B cell (primary cell): ENCODE measurements around the gene CCDC201. TPM values are rescaled to one million over a fixed set of nuclear protein-coding genes. Genes with fewer than 3 reads are reported as not detected.

Experiments
- ATAC-seq: fragments of 200-7000 bp; cut with Tn5 transposase; one replicate; pipeline ENCODE4 v1.10.0; 2021; ENCODE audit warnings: low read depth, mild to moderate bottlenecking, moderate number of reproducible peaks, moderate library complexity
- CTCF ChIA-PET: fragments of 350-600 bp; sonication (Branson Sonifier 250); formaldehyde crosslinking; loops from one replicate; lab custom pipeline; 2021; ENCODE audit warnings: antibody characterized with exemption, inconsistent platforms; lab: Charles Lee
- POLR2A ChIA-PET: fragments of 350-600 bp; sonication (Branson Sonifier 250); formaldehyde crosslinking; loops from one replicate; lab custom pipeline; 2021; ENCODE audit warnings: antibody characterized with exemption; lab: Charles Lee
- DNase-seq: peaks from one replicate; pipeline ENCODE4 v3.0.0; 2013
- H2AFZ ChIP-seq: 2 replicates; pipeline ENCODE4 v1.6.1; 2012; ENCODE audit warnings: mild to moderate bottlenecking, low read depth, low read length; ENCODE audit not compliant: insufficient read depth, poor library complexity, severe bottlenecking
- H3K27ac ChIP-seq, 2 donors: 1 replicate in 1 of 2; 2 replicates in 1 of 2; pipeline ENCODE4 v1.5.1; 2012 to 2013; ENCODE audit warnings: low read length in 2 of 2, mild to moderate bottlenecking in 2 of 2, moderate library complexity in 1 of 2
- H3K27me3 ChIP-seq, 4 experiments: fragments of 200-600 bp in 1 of 4; sonication (generic) in 1 of 4; replicated peaks in 1 of 4; 1 replicate in 2 of 4; 2 replicates in 2 of 4; pipeline versions ENCODE4 v1.6.1 to v1.7.0; 2013 to 2016; ENCODE audit warnings: low read length in 3 of 4, mild to moderate bottlenecking in 2 of 4, mixed read lengths in 1 of 4, moderate library complexity in 1 of 4; ENCODE audit not compliant: insufficient read depth in 4 of 4, control insufficient read depth in 3 of 4; ENCODE audit errors: control extremely low read depth in 1 of 4
- H3K36me3 ChIP-seq, 2 experiments: replicated peaks in 1 of 2; 1 replicate in 1 of 2; 2 replicates in 1 of 2; pipeline versions ENCODE4 v1.6.1 to v1.7.1; 2013; ENCODE audit warnings: low read length in 1 of 2; ENCODE audit not compliant: insufficient read depth in 2 of 2, control insufficient read depth in 1 of 2; ENCODE audit errors: control extremely low read depth in 1 of 2, extremely low read depth in 1 of 2
- H3K4me1 ChIP-seq, 2 donors: fragments of 200-600 bp in 1 of 2; sonication (generic) in 1 of 2; 1 replicate in 1 of 2; 2 replicates in 1 of 2; pipeline versions ENCODE4 v1.5.1 to v1.6.1; 2013 to 2017; ENCODE audit warnings: low read length in 2 of 2; ENCODE audit not compliant: control insufficient read depth in 2 of 2, insufficient read depth in 2 of 2
- H3K4me2 ChIP-seq: replicated peaks from 2 replicates; pipeline ENCODE3; 2012; ENCODE audit warnings: mild to moderate bottlenecking, low read depth, low read length; ENCODE audit not compliant: poor library complexity, severe bottlenecking
- H3K4me3 ChIP-seq, 5 experiments: fragments of 200-600 bp in 1 of 5; sonication (generic) in 1 of 5; 1 replicate in 3 of 5; 2 replicates in 2 of 5; pipeline versions ENCODE4 v1.5.1 to v1.7.0; 2011 to 2016; ENCODE audit warnings: low read length in 4 of 5, mild to moderate bottlenecking in 4 of 5, low read depth in 2 of 5, control low read depth in 1 of 5, moderate library complexity in 1 of 5; ENCODE audit not compliant: insufficient read depth in 1 of 5; ENCODE audit errors: control extremely low read depth in 1 of 5, extremely low read depth in 1 of 5
- H3K79me2 ChIP-seq: fragments of 200-600 bp; sonication (generic); one replicate; pipeline ENCODE4 v1.6.0; 2016; ENCODE audit warnings: low read length; ENCODE audit not compliant: control insufficient read depth, insufficient read depth
- H3K9ac ChIP-seq: fragments of 200-600 bp; sonication (generic); 2 replicates; pipeline ENCODE4 v1.6.1; 2017; ENCODE audit warnings: mild to moderate bottlenecking, low read length, moderate library complexity
- H3K9me3 ChIP-seq, 3 donors: one replicate each; pipeline versions ENCODE4 v1.6.1 to v1.7.1; 2013; ENCODE audit warnings: low read length in 2 of 3; ENCODE audit not compliant: control insufficient read depth in 2 of 3, insufficient read depth in 1 of 3; ENCODE audit errors: control extremely low read depth in 1 of 3
- H4K20me1 ChIP-seq: 2 replicates; pipeline ENCODE4 v1.6.0; 2012; ENCODE audit warnings: mild to moderate bottlenecking, low read length; ENCODE audit not compliant: insufficient read depth, control insufficient read depth, poor library complexity, severe bottlenecking
- H3K27ac Mint-ChIP-seq: one replicate; pipeline ENCODE4 v1.8.0; 2021; ENCODE audit warnings: mixed read lengths
- H3K27me3 Mint-ChIP-seq: one replicate; pipeline ENCODE4 v1.8.0; 2021; ENCODE audit warnings: mixed read lengths
- H3K4me1 Mint-ChIP-seq: one replicate; pipeline ENCODE4 v1.8.0; 2021; ENCODE audit warnings: mixed read lengths
- H3K4me3 Mint-ChIP-seq: one replicate; pipeline ENCODE4 v1.8.0; 2021; ENCODE audit warnings: mixed read lengths
- H3K9me3 Mint-ChIP-seq: one replicate; pipeline ENCODE4 v1.8.0; 2022; ENCODE audit warnings: mixed read lengths; ENCODE audit not compliant: insufficient read depth
- EZH2 ChIP-seq: IDR thresholded peaks from 2 replicates; pipeline ENCODE4 v1.6.1; 2012; ENCODE audit warnings: borderline replicate concordance, low read depth, mild to moderate bottlenecking, moderate library complexity, low read length; ENCODE audit not compliant: insufficient read depth, poor library complexity, severe bottlenecking
- WGBS: methylation state at CpG from one replicate; pipeline ENCODE4 v1.1.5; 2013; ENCODE audit warnings: missing lambda C conversion rate; ENCODE audit not compliant: insufficient coverage; 5-methylcytosine and 5-hydroxymethylcytosine counted together
- intact Hi-C: fragments of 100-400 bp; cut with micrococcal nuclease; formaldehyde crosslinking; loops from one replicate; pipeline ENCODE4 v1.10.0; 2022
- polyA plus RNA-seq: library from polyadenylated mRNA; depleted of rRNA; stranded (reverse); fragments of >200 nt; gene quantifications from 2 replicates; pipeline ENCODE4 v1.2.3, GENCODE V29; 2012
- total RNA-seq, 2 donors: library from RNA; stranded (reverse); fragments of 120-200 nt in 1 of 2; gene quantifications; 1 replicate in 1 of 2; 2 replicates in 1 of 2; pipeline versions ENCODE4 v1.2.3 to v1.2.4, GENCODE V29; 2013 to 2022
- TF ChIP-seq, protein P1 (sequence below): fragments of 200-600 bp; IDR thresholded peaks from one replicate; pipeline ENCODE4 v1.8.0; 2022; ENCODE audit warnings: antibody characterized with exemption, mild to moderate bottlenecking

CCDC201 gene
- total and polyA plus RNA-seq, 2 donors (not counting 1 experiment from before 2014, with no cell fraction given), result not detected

DNA sequence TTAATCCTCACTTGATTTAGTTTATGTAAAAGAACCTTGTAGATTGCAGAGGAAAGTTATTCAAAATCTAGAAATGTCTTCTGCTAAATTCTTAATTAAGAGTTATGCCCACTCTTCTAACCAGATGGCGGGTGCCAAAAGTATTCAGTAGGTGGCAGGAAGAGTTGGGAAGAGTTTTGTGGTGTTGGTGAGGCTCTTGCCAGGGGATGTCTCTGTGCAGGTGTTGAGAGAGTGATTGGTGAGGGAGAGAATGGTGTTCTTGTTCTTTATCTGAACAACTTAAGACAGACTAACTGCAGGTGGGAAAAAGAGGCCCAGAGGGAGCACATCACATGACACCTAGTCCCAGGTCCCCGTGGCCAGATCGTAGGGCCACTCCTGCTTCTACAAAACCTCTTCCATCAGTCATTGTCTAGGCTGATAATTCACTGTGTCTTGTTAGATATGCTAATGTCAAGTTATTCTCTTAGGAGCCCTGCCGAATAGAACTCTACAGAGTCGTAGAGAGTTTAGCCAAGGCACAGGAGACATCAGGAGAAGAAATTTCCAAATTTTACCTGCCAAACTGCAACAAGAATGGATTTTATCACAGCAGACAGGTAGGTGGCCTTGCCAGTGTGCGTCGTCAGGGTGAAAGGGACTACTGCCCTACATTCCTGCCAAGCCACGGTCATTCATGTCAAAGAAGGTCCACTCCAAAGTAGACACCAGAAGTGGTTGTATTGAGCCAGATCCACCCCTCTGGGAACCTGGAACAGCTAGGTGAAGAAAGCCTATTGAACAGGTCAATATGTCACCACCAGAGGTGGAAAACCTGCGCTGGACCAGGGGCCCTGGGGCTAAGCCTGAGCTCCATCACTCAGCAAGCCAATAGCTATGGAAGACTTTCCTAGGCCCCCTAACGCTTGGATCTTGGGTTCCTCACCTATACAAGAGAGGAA, 18.9 kb upstream of the CCDC201 start:
- H4K20me1 ChIP-seq, result no peaks in the 10 kb centered on the region
- no peak overlapping the region for H3K4me3 Mint-ChIP-seq
- POLR2A ChIA-PET, result no interaction called here

More for the DNA sequence above, 18.9 kb upstream of the CCDC201 start:
- H3K9me3 Mint-ChIP-seq, result no peaks in the 10 kb centered on the region
- no peak overlapping the region for H3K4me2 ChIP-seq
- H3K36me3 ChIP-seq, result no peaks in the 10 kb centered on the region
- H2AFZ ChIP-seq, result no peak overlapping the region
- peaks cover 72% of the 10 kb centered on the region for H3K27me3 Mint-ChIP-seq
- intact Hi-C loops, result no loop called here
- no peak for ATAC-seq
- H3K79me2 ChIP-seq, result no peaks in the 10 kb centered on the region
- H3K27ac Mint-ChIP-seq, result no peak overlapping the region
- DNase-seq, result no peak
- no peak for TF ChIP-seq EZH2
- TF ChIP-seq, protein P1, sequence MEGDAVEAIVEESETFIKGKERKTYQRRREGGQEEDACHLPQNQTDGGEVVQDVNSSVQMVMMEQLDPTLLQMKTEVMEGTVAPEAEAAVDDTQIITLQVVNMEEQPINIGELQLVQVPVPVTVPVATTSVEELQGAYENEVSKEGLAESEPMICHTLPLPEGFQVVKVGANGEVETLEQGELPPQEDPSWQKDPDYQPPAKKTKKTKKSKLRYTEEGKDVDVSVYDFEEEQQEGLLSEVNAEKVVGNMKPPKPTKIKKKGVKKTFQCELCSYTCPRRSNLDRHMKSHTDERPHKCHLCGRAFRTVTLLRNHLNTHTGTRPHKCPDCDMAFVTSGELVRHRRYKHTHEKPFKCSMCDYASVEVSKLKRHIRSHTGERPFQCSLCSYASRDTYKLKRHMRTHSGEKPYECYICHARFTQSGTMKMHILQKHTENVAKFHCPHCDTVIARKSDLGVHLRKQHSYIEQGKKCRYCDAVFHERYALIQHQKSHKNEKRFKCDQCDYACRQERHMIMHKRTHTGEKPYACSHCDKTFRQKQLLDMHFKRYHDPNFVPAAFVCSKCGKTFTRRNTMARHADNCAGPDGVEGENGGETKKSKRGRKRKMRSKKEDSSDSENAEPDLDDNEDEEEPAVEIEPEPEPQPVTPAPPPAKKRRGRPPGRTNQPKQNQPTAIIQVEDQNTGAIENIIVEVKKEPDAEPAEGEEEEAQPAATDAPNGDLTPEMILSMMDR, result no peak
- peaks cover 2% of the 10 kb centered on the region for H3K4me1 Mint-ChIP-seq
- CTCF ChIA-PET, result interaction anchor here (1.1 to 1.7 kb wide), 6 partner anchors 9 to 1364 kb away, joined by 3 to 12 read pairs (median 4); no protein-coding TSS in a partner anchor
- no peak overlapping the region for H3K9ac ChIP-seq
- no peaks in the 10 kb centered on the region for H3K4me1 ChIP-seq
- peaks cover 0 to 46% (median 26%) of the 10 kb centered on the region in 4 experiments for H3K27me3 ChIP-seq
- no peak overlapping the region for H3K4me3 ChIP-seq
- WGBS, result 83% methylated on average over 7 of the region's 10 CpGs
- no peak overlapping the region for H3K27ac ChIP-seq
- no peaks in the 10 kb centered on the region for H3K9me3 ChIP-seq
